H9 (cell line): ENCODE data around the gene TRERF1. TPM values are rescaled to one million over a fixed set of nuclear protein-coding genes. Genes with fewer than 3 reads are reported as not detected.
A peak's percentile ranks its signal among the peaks of the same experiment; 100 is the strongest.

Source experiments
- DNase-seq: peaks from one replicate; pipeline ENCODE4 v3.0.0-alpha.2; 2017
- H2AFZ ChIP-seq: one replicate; pipeline ENCODE4 v1.6.1; 2013; ENCODE audit warnings: mild to moderate bottlenecking, low read length, control low read depth, moderate library complexity
- H2AK5ac ChIP-seq: 2 replicates; pipeline ENCODE4 v1.6.1; 2013; ENCODE audit warnings: low read length, control low read depth, mixed read lengths; ENCODE audit not compliant: insufficient read length
- H2BK120ac ChIP-seq: one replicate; pipeline ENCODE4 v1.6.1; 2013; ENCODE audit warnings: low read depth, mild to moderate bottlenecking, low read length, control low read depth, inconsistent platforms; ENCODE audit not compliant: poor library complexity, severe bottlenecking
- H2BK12ac ChIP-seq: 2 replicates; pipeline ENCODE4 v1.6.1; 2013; ENCODE audit warnings: low read length, control low read depth, mixed read lengths, low read depth; ENCODE audit not compliant: insufficient read length
- H2BK15ac ChIP-seq: 2 replicates; pipeline ENCODE4 v1.6.1; 2013; ENCODE audit warnings: low read depth, low read length, control low read depth
- H2BK20ac ChIP-seq: one replicate; pipeline ENCODE4 v1.6.1; 2013; ENCODE audit warnings: low read depth, mild to moderate bottlenecking, low read length, control low read depth, inconsistent platforms; ENCODE audit not compliant: poor library complexity, severe bottlenecking
- H2BK5ac ChIP-seq: 2 replicates; pipeline ENCODE4 v1.6.1; 2013; ENCODE audit warnings: low read length, control low read depth, mixed read lengths; ENCODE audit not compliant: insufficient read length
- H3K14ac ChIP-seq: 2 replicates; pipeline ENCODE4 v1.6.1; 2013; ENCODE audit warnings: low read length, control low read depth; ENCODE audit not compliant: insufficient read depth
- H3K18ac ChIP-seq: 2 replicates; pipeline ENCODE4 v1.6.1; 2013; ENCODE audit warnings: low read depth, mild to moderate bottlenecking, mixed read lengths, low read length, control low read depth; ENCODE audit not compliant: insufficient read length
- H3K23ac ChIP-seq: 2 replicates; pipeline ENCODE4 v1.6.1; 2013; ENCODE audit warnings: low read length, control low read depth, mixed read lengths, low read depth; ENCODE audit not compliant: insufficient read length
- H3K23me2 ChIP-seq: 2 replicates; pipeline ENCODE4 v1.6.1; 2013; ENCODE audit warnings: low read depth, mild to moderate bottlenecking, mixed read lengths, low read length, control low read depth; ENCODE audit not compliant: insufficient read length, poor library complexity, severe bottlenecking
- H3K27ac ChIP-seq: 2 replicates; pipeline ENCODE4 v1.5.1; 2013; ENCODE audit warnings: low read length, control low read depth, mixed read lengths, low read depth; ENCODE audit not compliant: insufficient read length
- H3K27me3 ChIP-seq: 2 replicates; pipeline ENCODE4 v1.6.1; 2013; ENCODE audit warnings: low read length, control low read depth, inconsistent platforms; ENCODE audit not compliant: insufficient read depth
- H3K4ac ChIP-seq: 2 replicates; pipeline ENCODE4 v1.6.1; 2013; ENCODE audit warnings: low read depth, mild to moderate bottlenecking, control low read depth, inconsistent platforms, low read length, moderate library complexity
- H3K4me1 ChIP-seq: 2 replicates; pipeline ENCODE4 v1.6.1; 2013; ENCODE audit warnings: low read length, control low read depth, inconsistent platforms; ENCODE audit not compliant: insufficient read depth
- H3K4me2 ChIP-seq: 2 replicates; pipeline ENCODE4 v1.6.1; 2013; ENCODE audit warnings: low read length, control low read depth, mixed read lengths; ENCODE audit not compliant: insufficient read length, insufficient read depth
- H3K56ac ChIP-seq: 2 replicates; pipeline ENCODE4 v1.6.1; 2013; ENCODE audit warnings: low read depth, mild to moderate bottlenecking, mixed read lengths, low read length, control low read depth; ENCODE audit not compliant: insufficient read length
- H3K79me1 ChIP-seq: 2 replicates; pipeline ENCODE4 v1.6.1; 2013; ENCODE audit warnings: low read depth, mild to moderate bottlenecking, moderate library complexity, low read length, control low read depth, inconsistent platforms; ENCODE audit not compliant: insufficient read depth, poor library complexity, severe bottlenecking
- H3K79me2 ChIP-seq: 2 replicates; pipeline ENCODE4 v1.6.1; 2013; ENCODE audit warnings: low read length, control low read depth, inconsistent platforms; ENCODE audit not compliant: insufficient read depth
- H3K9ac ChIP-seq: 2 replicates; pipeline ENCODE4 v1.6.1; 2013; ENCODE audit warnings: low read length, control low read depth, mixed read lengths; ENCODE audit not compliant: insufficient read length; ENCODE audit errors: extremely low read depth
- H3K9me3 ChIP-seq: one replicate; pipeline ENCODE4 v1.6.1; 2013; ENCODE audit warnings: low read depth, low read length, inconsistent platforms; ENCODE audit not compliant: control insufficient read depth
- H3T11ph ChIP-seq: one replicate; pipeline ENCODE4 v1.6.1; 2013; ENCODE audit warnings: mild to moderate bottlenecking, low read length, control low read depth, inconsistent platforms
- H4K20me1 ChIP-seq: one replicate; pipeline ENCODE4 v1.6.1; 2013; ENCODE audit not compliant: control insufficient read depth, insufficient read length, insufficient read depth
- H4K5ac ChIP-seq: 2 replicates; pipeline ENCODE4 v1.6.1; 2013; ENCODE audit warnings: low read depth, mild to moderate bottlenecking, mixed read lengths, low read length, control low read depth; ENCODE audit not compliant: insufficient read length
- H4K8ac ChIP-seq: replicated peaks from 2 replicates; pipeline ENCODE4 v1.6.1; 2013; ENCODE audit warnings: low read length, control low read depth, mixed read lengths, low read depth; ENCODE audit not compliant: insufficient read length
- H4K91ac ChIP-seq: 2 replicates; pipeline ENCODE4 v1.6.1; 2013; ENCODE audit warnings: low read depth, mild to moderate bottlenecking, moderate library complexity, mixed read lengths, low read length, control low read depth; ENCODE audit not compliant: insufficient read length
- H3K27ac Mint-ChIP-seq, 3 experiments: 2 replicates in 2 of 3; 3 replicates in 1 of 3; pipeline ENCODE4 v1.8.0; 2020 to 2021; ENCODE audit warnings: mixed read lengths in 3 of 3, mild to moderate bottlenecking in 1 of 3, moderate library complexity in 1 of 3
- H3K27me3 Mint-ChIP-seq: 2 replicates; pipeline ENCODE4 v1.8.0; 2021; ENCODE audit warnings: low read depth, mild to moderate bottlenecking, moderate library complexity, mixed read lengths
- H3K36me3 Mint-ChIP-seq, 3 experiments: 2 replicates in 2 of 3; 3 replicates in 1 of 3; pipeline ENCODE4 v1.8.0; 2020 to 2021; ENCODE audit warnings: low read depth in 3 of 3, mixed read lengths in 3 of 3; ENCODE audit not compliant: insufficient read depth in 1 of 3
- H3K4me1 Mint-ChIP-seq, 2 experiments: 2 replicates each; pipeline ENCODE4 v1.8.0; 2020; ENCODE audit warnings: mixed read lengths in 2 of 2
- H3K4me3 Mint-ChIP-seq, 2 experiments: 2 replicates in 1 of 2; 3 replicates in 1 of 2; pipeline ENCODE4 v1.8.0; 2020 to 2021; ENCODE audit warnings: mild to moderate bottlenecking in 2 of 2, mixed read lengths in 2 of 2, moderate library complexity in 1 of 2
- H3K9me3 Mint-ChIP-seq, 2 experiments: 2 replicates in 1 of 2; 3 replicates in 1 of 2; pipeline ENCODE4 v1.8.0; 2020; ENCODE audit warnings: mild to moderate bottlenecking in 2 of 2, mixed read lengths in 2 of 2, moderate library complexity in 1 of 2
- CTCF ChIP-seq: fragments of 200-600 bp; sonication (generic); conservative IDR thresholded peaks from 3 replicates; pipeline ENCODE4 v1.8.0; 2021; ENCODE audit warnings: antibody characterized with exemption, mild to moderate bottlenecking
- WGBS: extraction: QIAGEN DNeasy Blood & Tissue Kit; methylation state at CpG from one replicate; pipeline ENCODE4 v1.1.7; 2013; ENCODE audit warnings: missing lambda C conversion rate, low lambda C conversion rate, mixed read lengths; ENCODE audit not compliant: insufficient read length; ENCODE audit errors: extremely low coverage; 5-methylcytosine and 5-hydroxymethylcytosine counted together
- total RNA-seq: library from RNA; stranded (reverse); gene quantifications from 2 replicates; pipeline ENCODE4 v1.2.1, GENCODE V29; 2021

Gene TRERF1
- total RNA-seq, 1 experiment from 2014 or later = 19.7 TPM

GRCh38 chr6:42268016-42268834 is 183.5 kb downstream of the TRERF1 start:
- H3K36me3 Mint-ChIP-seq = peaks cover 20 to 31% (median 25%) of the 10 kb centered on the region in 3 experiments
- Histone ChIP-seq H2BK120ac (no peak overlapping the region), H4K91ac (no peak overlapping the region), H3K9ac (no peak overlapping the region), H3K23ac (no peak overlapping the region), H3T11ph (no peak overlapping the region), H3K23me2 (no peaks in the 10 kb centered on the region), H2AK5ac (no peak overlapping the region), H2BK12ac (no peak overlapping the region), H2BK15ac (no peak overlapping the region), H3K27ac (no peak overlapping the region), H2BK20ac (no peak overlapping the region), H2AFZ (no peak overlapping the region), H3K9me3 (no peaks in the 10 kb centered on the region), H3K14ac (no peak overlapping the region), H4K5ac (no peak overlapping the region), H3K4ac (no peak overlapping the region), H3K4me2 (no peak overlapping the region), H3K27me3 (no peaks in the 10 kb centered on the region), H2BK5ac (no peak overlapping the region), H3K4me1 (no peaks in the 10 kb centered on the region), H3K56ac (no peak overlapping the region), H3K18ac (no peak overlapping the region), H3K79me2 (no peaks in the 10 kb centered on the region), H4K20me1 (no peaks in the 10 kb centered on the region), H3K79me1 (no peaks in the 10 kb centered on the region), H4K8ac (no peak overlapping the region)
- no peaks in the 10 kb centered on the region for H3K9me3 Mint-ChIP-seq
- WGBS = no CpG with 5 or more reads among the region's 14 CpGs
- no peak for DNase-seq
- H3K27ac Mint-ChIP-seq = peak overlapping the region in 2 of 3 experiments; percentile 53 to 88; a peak in 3 of 7 replicates
- H3K27me3 Mint-ChIP-seq = no peaks in the 10 kb centered on the region
- no peak overlapping the region for H3K4me3 Mint-ChIP-seq
- TF ChIP-seq CTCF = no peak
- peaks cover 23 to 33% of the 10 kb centered on the region in 2 experiments for H3K4me1 Mint-ChIP-seq
